GM21737 (cell line): ENCODE data around the gene MAP3K14.

ENCODE experiments used
- ATAC-seq: cut with Tn5 transposase; IDR thresholded peaks from one replicate; pipeline ENCODE4 v1.9.1; 2021; ENCODE audit warnings: mild to moderate bottlenecking, moderate library complexity; ENCODE audit not compliant: unreplicated experiment

The MAP3K14 gene

GRCh38 chr17:45225051-45225700 lies 91.6 kb downstream of the MAP3K14 start:
- no peak for ATAC-seq

GRCh38 chr17:45224671-45225050 lies 92.2 kb downstream of the MAP3K14 start:
- no peak for ATAC-seq

DNA sequence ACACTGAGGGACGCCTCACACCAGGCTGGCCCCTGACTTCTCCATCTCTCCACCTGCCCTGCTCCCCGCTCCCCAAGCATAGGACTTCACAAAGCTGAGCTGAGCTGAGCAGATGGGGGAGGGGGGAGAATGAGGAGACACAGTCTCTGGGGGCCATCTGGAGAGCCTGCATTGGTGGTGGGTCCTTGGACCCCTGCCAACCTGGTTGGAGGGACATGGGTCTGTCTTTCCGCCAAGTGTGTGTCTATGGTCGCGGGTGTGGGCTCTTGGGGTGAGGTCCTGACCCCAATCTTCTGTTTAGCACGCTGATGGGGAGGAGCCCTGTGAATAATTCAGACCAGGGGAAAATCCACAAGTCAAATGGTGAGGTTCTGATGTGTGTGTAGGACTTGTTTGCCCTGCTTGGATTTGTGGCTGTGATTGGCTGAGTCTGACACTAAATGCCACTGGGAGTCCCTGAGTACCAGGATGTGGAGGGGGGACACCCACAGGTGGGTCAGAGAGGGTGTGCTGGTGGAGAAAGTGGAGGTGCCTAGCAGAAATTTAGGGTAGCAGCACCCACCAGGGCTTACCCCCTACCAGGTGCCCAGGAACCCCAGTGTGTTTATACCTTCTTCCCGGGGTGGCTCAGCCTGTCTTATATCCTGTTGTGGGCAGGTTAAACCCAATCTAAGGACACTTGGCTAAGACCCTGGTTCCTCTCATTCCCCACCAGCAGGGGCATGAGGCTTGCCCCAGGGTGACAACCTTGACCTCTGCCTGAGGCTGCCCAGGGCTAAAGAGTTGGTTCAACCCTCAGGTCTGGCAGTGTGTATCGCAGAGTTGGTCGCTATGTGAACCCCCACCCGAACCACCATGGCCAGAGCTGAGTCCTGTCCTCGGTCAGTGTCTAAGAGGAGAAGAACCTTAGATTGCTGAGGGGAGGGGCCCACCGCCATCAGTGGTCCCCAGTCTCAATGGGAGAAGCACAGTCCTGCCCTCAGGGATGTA lies 93.0 kb downstream of the MAP3K14 start:
- no peak for ATAC-seq

GRCh38 chr17:45222996-45223538 lies 93.8 kb downstream of the MAP3K14 start:
- no peak for ATAC-seq

- ATAC-seq, result no peak
These were observed 94.4 kb downstream of the MAP3K14 start for GRCh38 chr17:45222289-45222995.

GRCh38 chr17:45222014-45222288 lies 94.9 kb downstream of the MAP3K14 start:
- no peak for ATAC-seq

GRCh38 chr17:45221081-45222013 lies 95.5 kb downstream of the MAP3K14 start, which contains the start of gene FMNL1:
Gene FMNL1, plus strand, starts transcription at chr17:45221885. Its CDS starts 240 bp downstream, at chr17:45222125.
- no peak for ATAC-seq

DNA sequence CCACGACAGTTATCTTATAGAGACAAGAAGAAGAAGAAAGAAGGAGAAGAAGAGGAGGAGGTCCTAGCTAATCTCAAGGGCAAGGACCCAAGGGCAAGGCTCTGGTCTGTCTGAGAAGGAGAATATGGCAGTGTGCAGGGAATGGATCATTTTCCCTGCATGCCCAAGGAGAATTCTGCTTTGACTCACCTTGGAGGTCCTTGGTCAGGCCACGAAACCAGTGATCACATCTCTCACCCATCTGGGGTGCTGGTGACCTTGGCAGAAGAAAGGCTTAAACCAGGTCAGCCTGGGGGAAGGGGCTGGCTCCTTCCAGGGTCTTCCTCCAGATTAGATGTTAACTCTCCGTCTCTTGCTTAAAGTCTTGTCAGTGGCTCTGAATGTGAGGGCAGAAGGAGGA lies 96.7 kb downstream of the MAP3K14 start:
- no peak for ATAC-seq

DNA sequence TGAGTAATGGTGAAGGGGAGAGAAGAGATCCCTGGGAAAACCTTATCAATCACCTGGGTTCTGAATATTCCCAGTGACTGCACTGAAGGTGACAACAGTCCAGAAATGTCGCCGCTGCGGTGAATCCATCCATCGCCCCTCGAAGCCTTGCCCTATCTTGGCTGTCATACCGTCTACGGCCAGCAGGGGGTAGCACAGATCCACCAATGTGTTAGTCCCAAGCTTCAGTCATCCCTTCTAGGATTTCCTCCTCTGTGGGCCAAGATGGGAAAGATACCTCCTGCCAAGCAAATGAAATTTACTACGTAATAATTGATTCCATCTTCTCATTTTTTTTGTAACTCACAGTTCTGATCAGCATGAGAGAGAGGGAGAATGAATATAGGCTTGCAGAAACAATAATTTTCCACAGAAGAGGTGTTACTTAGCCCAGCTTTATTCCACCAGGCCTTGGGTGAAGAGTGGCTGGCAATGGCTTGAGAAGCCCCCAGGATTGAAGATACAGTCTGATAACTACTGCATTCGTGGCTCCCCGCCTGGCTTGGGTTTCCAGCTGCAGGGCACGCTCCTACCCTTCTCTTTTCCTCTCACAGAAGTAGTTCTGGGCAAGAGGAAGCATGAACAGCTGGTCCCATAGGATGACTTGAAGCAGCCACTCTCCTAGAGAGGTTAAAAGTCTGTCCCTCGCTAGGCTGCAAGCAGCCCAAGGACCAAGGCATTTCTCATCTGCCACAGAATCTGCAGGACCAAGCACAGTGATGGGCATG lies 97.7 kb downstream of the MAP3K14 start:
- ATAC-seq, result no peak
